ENCODE data around the gene SCMH1.

GRCh38 chr1:41192456-41193178 is 49.5 kb downstream of the SCMH1 start:
- TF ChIP-seq, protein P1, sequence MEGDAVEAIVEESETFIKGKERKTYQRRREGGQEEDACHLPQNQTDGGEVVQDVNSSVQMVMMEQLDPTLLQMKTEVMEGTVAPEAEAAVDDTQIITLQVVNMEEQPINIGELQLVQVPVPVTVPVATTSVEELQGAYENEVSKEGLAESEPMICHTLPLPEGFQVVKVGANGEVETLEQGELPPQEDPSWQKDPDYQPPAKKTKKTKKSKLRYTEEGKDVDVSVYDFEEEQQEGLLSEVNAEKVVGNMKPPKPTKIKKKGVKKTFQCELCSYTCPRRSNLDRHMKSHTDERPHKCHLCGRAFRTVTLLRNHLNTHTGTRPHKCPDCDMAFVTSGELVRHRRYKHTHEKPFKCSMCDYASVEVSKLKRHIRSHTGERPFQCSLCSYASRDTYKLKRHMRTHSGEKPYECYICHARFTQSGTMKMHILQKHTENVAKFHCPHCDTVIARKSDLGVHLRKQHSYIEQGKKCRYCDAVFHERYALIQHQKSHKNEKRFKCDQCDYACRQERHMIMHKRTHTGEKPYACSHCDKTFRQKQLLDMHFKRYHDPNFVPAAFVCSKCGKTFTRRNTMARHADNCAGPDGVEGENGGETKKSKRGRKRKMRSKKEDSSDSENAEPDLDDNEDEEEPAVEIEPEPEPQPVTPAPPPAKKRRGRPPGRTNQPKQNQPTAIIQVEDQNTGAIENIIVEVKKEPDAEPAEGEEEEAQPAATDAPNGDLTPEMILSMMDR (IDR thresholded peaks at IDR 0.05; ENCODE audit: low read depth, low read length, missing input control) = no peak
- TF ChIP-seq REST (IDR thresholded peaks at IDR 0.05) (no peak), MAX (IDR thresholded peaks at IDR 0.05) (no peak)
